Measurements from ENCODE around the gene RNU2-63P.

- TF ChIP-seq EZH2 (IDR thresholded peaks at IDR 0.05) (no peak), FOXP2 (optimal IDR thresholded peaks at IDR 0.05; ENCODE audit: control extremely low read depth, extremely low read length, insufficient read depth) (no peak), POLR2AphosphoS5 (IDR thresholded peaks at IDR 0.05; ENCODE audit: borderline replicate concordance, low read depth, low read length) (no peak)
Measured at GRCh38 chr2:88042476-88042875, 26.1 kb upstream of the RNU2-63P start.
